T-helper 2 cell treated with Interferon-gamma antibody and Interleukin-4, amounts not matched to agents 5 μg/mL and 100 μg/mL, for 36 hours (primary cell): Measurements from ENCODE around the gene ZNF619.
"Not testable (repeated sequence)": the region's sequence is repeated elsewhere in the genome, so short reads cannot be mapped to it uniquely, and the experiment has no call there.

Experiments used
- DNase-seq: peaks from one replicate; pipeline ENCODE4 v3.0.0; 2021; ENCODE audit warnings: low spot score
- H3K27ac Mint-ChIP-seq: one replicate; pipeline ENCODE4 v1.8.0; 2021; ENCODE audit warnings: mild to moderate bottlenecking, mixed read lengths
- H3K27me3 Mint-ChIP-seq: one replicate; pipeline ENCODE4 v1.8.0; 2021; ENCODE audit warnings: low read depth, mixed read lengths
- H3K36me3 Mint-ChIP-seq: one replicate; pipeline ENCODE4 v1.8.0; 2021; ENCODE audit warnings: low read depth, mixed read lengths
- H3K4me1 Mint-ChIP-seq: one replicate; pipeline ENCODE4 v1.8.0; 2021; ENCODE audit warnings: low read depth, mixed read lengths
- H3K4me3 Mint-ChIP-seq: one replicate; pipeline ENCODE4 v1.8.0; 2022; ENCODE audit warnings: mild to moderate bottlenecking, moderate library complexity, mixed read lengths
- H3K9me3 Mint-ChIP-seq: one replicate; pipeline ENCODE4 v1.8.0; 2021; ENCODE audit warnings: mixed read lengths

ZNF619 gene

GRCh38 chr3:40456940-40457823 lies 19.7 kb upstream of the ZNF619 start, which contains the start of gene RPL14:
Gene RPL14, plus strand, starts transcription at chr3:40457339. Its CDS starts 133 bp downstream, at chr3:40457472.
- Mint-ChIP-seq H3K9me3 (no peaks in the 10 kb centered on the region), H3K36me3 (peaks cover 35% of the 10 kb centered on the region), H3K27me3 (no peaks in the 10 kb centered on the region), H3K27ac (peak within 1 kb of the TSS; percentile 95), H3K4me3 (peak within 1 kb of the TSS; percentile 89), H3K4me1 (peaks cover 50% of the 10 kb centered on the region)
- peak; percentile 94 for DNase-seq

DNA sequence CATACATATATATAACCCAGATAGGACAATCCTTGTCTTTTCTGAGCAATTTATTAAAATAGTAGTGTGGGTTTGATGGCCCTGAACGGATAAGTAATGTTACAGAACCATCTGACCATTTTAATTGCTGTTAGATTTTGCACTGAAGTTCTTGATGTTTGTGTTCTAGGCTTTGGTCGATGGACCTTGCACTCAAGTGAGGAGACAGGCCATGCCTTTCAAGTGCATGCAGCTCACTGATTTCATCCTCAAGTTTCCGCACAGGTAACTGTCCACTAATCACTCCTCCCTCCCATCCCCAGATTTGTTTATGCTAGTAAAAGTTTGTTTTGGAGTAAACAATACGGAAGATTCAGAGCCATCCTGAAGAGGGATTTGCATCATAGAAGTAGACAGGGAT lies 18.4 kb upstream of the ZNF619 start:
- Mint-ChIP-seq H3K36me3 (peaks cover 44% of the 10 kb centered on the region), H3K4me3 (peak overlapping the region; percentile 89), H3K4me1 (peaks cover 45% of the 10 kb centered on the region), H3K9me3 (no peaks in the 10 kb centered on the region), H3K27ac (peak overlapping the region; percentile 95), H3K27me3 (no peaks in the 10 kb centered on the region)
- no peak for DNase-seq

GRCh38 chr3:40460481-40460880 lies 16.4 kb upstream of the ZNF619 start:
- H3K4me3 Mint-ChIP-seq, DNase-seq, H3K27ac Mint-ChIP-seq, H3K27me3 Mint-ChIP-seq, H3K9me3 Mint-ChIP-seq: not testable (repeated sequence)
- Mint-ChIP-seq H3K36me3 (peaks cover 63% of the 10 kb centered on the region), H3K4me1 (peaks cover 49% of the 10 kb centered on the region)

GRCh38 chr3:40461161-40461560 lies 15.8 kb upstream of the ZNF619 start:
- H3K9me3 Mint-ChIP-seq = no peaks in the 10 kb centered on the region
- DNase-seq = no peak
- H3K36me3 Mint-ChIP-seq = peaks cover 69% of the 10 kb centered on the region
- H3K27ac Mint-ChIP-seq = peak overlapping the region; percentile 45
- no peak overlapping the region for H3K4me3 Mint-ChIP-seq
- no peaks in the 10 kb centered on the region for H3K27me3 Mint-ChIP-seq
- H3K4me1 Mint-ChIP-seq = peaks cover 43% of the 10 kb centered on the region

GRCh38 chr3:40462838-40463237 lies 14.1 kb upstream of the ZNF619 start:
- H3K27me3 Mint-ChIP-seq, H3K4me3 Mint-ChIP-seq, H3K27ac Mint-ChIP-seq, DNase-seq, H3K9me3 Mint-ChIP-seq: not testable (repeated sequence)
- Mint-ChIP-seq H3K36me3 (peaks cover 75% of the 10 kb centered on the region), H3K4me1 (peaks cover 39% of the 10 kb centered on the region)

- no peak for DNase-seq
- Mint-ChIP-seq H3K4me3 (no peak overlapping the region), H3K27ac (no peak overlapping the region), H3K27me3 (no peaks in the 10 kb centered on the region), H3K36me3 (peaks cover 72% of the 10 kb centered on the region), H3K9me3 (no peaks in the 10 kb centered on the region), H3K4me1 (peaks cover 32% of the 10 kb centered on the region)
These were observed 13.3 kb upstream of the ZNF619 start for GRCh38 chr3:40463579-40463978.

DNA sequence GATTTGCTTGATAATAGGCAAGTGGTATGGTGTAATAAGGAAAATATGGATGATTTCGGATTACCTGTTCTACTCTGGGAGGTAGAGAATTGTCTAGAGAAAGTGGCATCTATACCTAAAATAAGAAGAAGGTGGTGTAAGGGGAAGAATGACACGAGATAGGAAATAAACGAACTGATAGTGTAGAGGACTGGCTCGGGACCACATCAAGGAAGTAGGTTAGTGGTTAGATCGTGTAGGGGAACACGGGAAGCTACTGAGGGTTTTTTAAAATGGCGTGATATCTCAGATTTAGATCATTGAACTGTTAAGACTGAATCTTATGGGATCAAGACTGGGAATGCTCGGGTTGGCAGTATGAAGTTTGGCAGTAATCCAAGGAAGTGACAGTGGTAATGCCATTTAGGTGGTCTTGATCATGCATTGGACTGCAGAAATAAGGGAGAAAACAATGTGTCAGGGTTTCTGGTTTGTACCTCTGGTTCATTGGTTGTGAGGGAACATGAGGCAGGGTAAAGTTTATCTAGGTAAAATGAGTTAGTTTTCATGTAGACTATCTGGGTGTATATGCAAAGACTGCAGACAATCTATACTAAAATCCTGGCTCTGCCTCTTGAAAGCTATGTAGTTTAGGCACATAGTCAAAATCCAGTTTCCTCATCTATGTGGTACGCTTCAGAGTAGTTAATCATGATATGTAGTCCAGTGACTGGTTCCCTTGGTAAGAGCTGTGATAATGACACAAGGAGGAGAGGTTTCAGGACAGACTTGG lies 12.4 kb upstream of the ZNF619 start:
- peak overlapping the region; percentile 43 for H3K27ac Mint-ChIP-seq
- peaks cover 25% of the 10 kb centered on the region for H3K4me1 Mint-ChIP-seq
- H3K4me3 Mint-ChIP-seq = peak overlapping the region; percentile 0
- H3K36me3 Mint-ChIP-seq = peaks cover 64% of the 10 kb centered on the region
- no peaks in the 10 kb centered on the region for H3K9me3 Mint-ChIP-seq
- DNase-seq = no peak
- H3K27me3 Mint-ChIP-seq = no peaks in the 10 kb centered on the region

- peaks cover 63% of the 10 kb centered on the region for H3K36me3 Mint-ChIP-seq
- H3K27ac Mint-ChIP-seq = peak overlapping the region; percentile 0
- H3K4me3 Mint-ChIP-seq = no peak overlapping the region
- peaks cover 24% of the 10 kb centered on the region for H3K4me1 Mint-ChIP-seq
- H3K9me3 Mint-ChIP-seq = no peaks in the 10 kb centered on the region
- no peak for DNase-seq
- H3K27me3 Mint-ChIP-seq = no peaks in the 10 kb centered on the region
These were observed 11.9 kb upstream of the ZNF619 start for GRCh38 chr3:40465111-40465407.

DNA sequence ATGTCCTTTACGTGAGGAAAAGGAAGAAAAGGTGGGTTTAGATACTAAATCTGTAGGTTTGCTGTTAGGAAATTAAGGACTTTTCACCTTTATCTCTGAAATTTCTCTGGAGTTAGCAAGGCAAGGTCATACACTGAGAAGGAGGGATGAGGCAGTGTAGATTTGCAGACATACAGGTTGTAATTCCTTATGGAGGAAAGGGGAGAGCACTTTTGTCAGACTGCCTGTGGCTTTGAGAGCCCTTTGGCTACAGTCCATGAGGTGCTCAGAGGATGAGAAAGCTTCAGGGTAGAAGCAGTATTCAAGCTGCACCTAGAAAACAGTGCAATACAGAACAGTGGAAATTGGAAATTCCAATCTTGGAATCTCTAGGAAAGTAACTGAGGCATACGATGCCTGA lies 11.5 kb upstream of the ZNF619 start:
- H3K9me3 Mint-ChIP-seq = no peaks in the 10 kb centered on the region
- no peak overlapping the region for H3K27ac Mint-ChIP-seq
- DNase-seq = no peak
- peaks cover 59% of the 10 kb centered on the region for H3K36me3 Mint-ChIP-seq
- H3K4me1 Mint-ChIP-seq = peaks cover 21% of the 10 kb centered on the region
- no peaks in the 10 kb centered on the region for H3K27me3 Mint-ChIP-seq
- H3K4me3 Mint-ChIP-seq = no peak overlapping the region

DNA sequence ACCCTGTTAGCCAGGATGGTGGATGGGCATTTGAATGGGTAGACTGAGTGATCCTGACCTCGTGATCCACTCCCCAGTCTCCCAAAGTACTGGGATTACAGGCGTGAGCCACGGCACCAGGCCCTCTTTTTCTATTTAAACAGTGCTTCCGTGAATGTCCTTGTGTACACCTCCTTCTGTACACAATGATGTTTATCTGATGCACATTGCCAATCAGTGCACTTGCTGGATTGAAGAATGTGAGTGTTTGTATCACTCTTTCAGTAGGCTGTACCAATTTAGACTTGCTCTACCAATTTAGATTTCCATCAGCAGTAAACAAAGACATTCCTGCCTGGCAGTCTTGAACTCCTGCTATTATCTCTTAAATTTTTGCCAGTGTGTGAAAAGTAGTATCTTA lies 8.9 kb upstream of the ZNF619 start:
- Mint-ChIP-seq H3K27me3 (no peaks in the 10 kb centered on the region), H3K36me3 (peaks cover 44% of the 10 kb centered on the region), H3K9me3 (no peaks in the 10 kb centered on the region), H3K4me3 (no peak overlapping the region), H3K4me1 (peaks cover 12% of the 10 kb centered on the region), H3K27ac (no peak overlapping the region)
- DNase-seq = no peak

GRCh38 chr3:40470701-40471100 lies 6.2 kb upstream of the ZNF619 start:
- peaks cover 18% of the 10 kb centered on the region for H3K36me3 Mint-ChIP-seq
- peaks cover 2% of the 10 kb centered on the region for H3K27me3 Mint-ChIP-seq
- H3K4me1 Mint-ChIP-seq = no peaks in the 10 kb centered on the region
- H3K9me3 Mint-ChIP-seq = no peaks in the 10 kb centered on the region
- H3K4me3 Mint-ChIP-seq = no peak overlapping the region
- no peak for DNase-seq
- no peak overlapping the region for H3K27ac Mint-ChIP-seq

- H3K4me1 Mint-ChIP-seq = peaks cover 32% of the 10 kb centered on the region
- peak overlapping the region; percentile 89 for H3K4me3 Mint-ChIP-seq
- peak overlapping the region; percentile 87 for H3K27ac Mint-ChIP-seq
- peaks cover 26% of the 10 kb centered on the region for H3K36me3 Mint-ChIP-seq
- H3K9me3 Mint-ChIP-seq = no peaks in the 10 kb centered on the region
- no peak for DNase-seq
- H3K27me3 Mint-ChIP-seq = peaks cover 2% of the 10 kb centered on the region
These were observed 744 bp downstream of the ZNF619 start for GRCh38 chr3:40477666-40478065.

DNA sequence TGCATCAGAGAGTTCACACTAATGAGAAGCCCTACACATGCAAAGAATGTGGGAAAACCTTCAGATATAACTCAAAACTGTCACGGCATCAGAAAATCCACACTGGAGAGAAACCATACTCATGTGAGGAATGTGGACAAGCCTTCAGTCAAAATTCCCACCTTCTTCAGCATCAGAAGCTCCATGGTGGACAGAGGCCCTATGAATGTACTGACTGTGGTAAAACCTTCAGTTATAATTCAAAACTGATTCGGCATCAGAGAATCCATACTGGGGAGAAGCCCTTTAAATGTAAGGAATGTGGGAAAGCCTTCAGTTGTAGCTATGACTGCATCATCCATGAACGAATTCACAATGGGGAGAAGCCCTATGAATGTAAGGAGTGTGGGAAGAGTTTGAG lies 10.2 kb downstream of the ZNF619 start:
- Mint-ChIP-seq H3K27ac (no peak overlapping the region), H3K9me3 (peaks cover 35% of the 10 kb centered on the region), H3K4me1 (peaks cover 11% of the 10 kb centered on the region), H3K4me3 (no peak overlapping the region), H3K36me3 (peaks cover 48% of the 10 kb centered on the region), H3K27me3 (no peaks in the 10 kb centered on the region)
- no peak for DNase-seq

DNA sequence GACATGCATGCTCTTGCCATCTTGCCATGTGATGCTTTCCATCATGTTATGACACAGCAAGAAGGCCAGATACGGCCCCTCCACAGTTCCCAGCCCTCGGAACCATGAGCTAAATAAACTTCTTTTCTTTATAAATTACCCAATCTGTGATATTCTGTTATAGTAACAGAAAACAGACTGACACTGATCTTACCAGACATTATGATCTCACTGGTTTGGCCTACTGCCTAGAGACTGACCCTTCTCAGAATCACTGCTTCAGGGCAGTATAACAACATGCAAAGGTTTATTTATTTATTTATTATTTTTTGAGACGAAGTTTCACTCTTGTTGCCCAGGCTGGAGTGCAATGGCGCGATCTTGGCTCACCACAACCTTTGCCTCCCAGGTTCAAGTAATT lies 14.0 kb downstream of the ZNF619 start:
- Mint-ChIP-seq H3K36me3 (peaks cover 28% of the 10 kb centered on the region), H3K27me3 (peaks cover 2% of the 10 kb centered on the region), H3K4me1 (no peaks in the 10 kb centered on the region), H3K4me3 (no peak overlapping the region), H3K27ac (no peak overlapping the region), H3K9me3 (peaks cover 29% of the 10 kb centered on the region)
- DNase-seq = no peak
